ENCODE measurements around the gene PPP3CA. TPM values are rescaled to one million over a fixed set of nuclear protein-coding genes. Genes with fewer than 3 reads are reported as not detected.

PPP3CA gene
- total RNA-seq, 1 experiment from 2014 or later: 33.8 TPM

DNA sequence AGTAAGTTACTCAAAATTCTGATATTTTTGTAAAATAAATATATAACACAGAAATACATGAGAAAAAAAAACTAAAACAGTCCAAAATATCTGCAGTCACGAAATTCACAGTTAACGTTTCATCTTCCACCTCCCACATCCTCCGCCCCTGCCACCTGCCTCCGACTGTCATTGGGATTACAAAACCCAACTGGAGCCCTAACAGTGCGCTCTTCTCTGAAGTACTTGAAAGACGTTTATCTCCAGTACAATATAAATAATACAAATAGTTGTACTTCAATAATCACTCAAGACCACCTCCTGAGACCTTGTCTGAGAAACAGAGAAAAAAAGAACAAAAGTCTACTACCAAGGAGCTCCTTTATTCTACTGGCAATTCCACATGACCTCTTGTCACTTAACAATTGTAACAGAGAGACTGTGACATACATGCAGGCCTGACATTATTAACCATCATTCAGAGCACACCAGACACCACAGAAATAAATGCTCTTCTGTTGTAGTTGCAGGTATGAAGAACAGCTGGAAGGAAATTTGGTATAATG lies 280.6 kb downstream of the PPP3CA start:
- no peak for DNase-seq
- Histone ChIP-seq H3K4me3 (ENCODE audit: low read depth, low read length) (no peak overlapping the region), H3K9me3 (no peaks in the 10 kb centered on the region), H3K27me3 (replicated peaks; ENCODE audit: control insufficient read depth, insufficient read depth, low read length) (no peaks in the 10 kb centered on the region), H3K4me1 (peaks cover 8% of the 10 kb centered on the region), H3K36me3 (ENCODE audit: control insufficient read depth, insufficient read depth, low read length) (no peaks in the 10 kb centered on the region)
- H3K27ac Mint-ChIP-seq (ENCODE audit: unreplicated experiment): no peak overlapping the region
- H3K4me1 Mint-ChIP-seq (ENCODE audit: low read depth, unreplicated experiment): no peaks in the 10 kb centered on the region
- no peaks in the 10 kb centered on the region for H3K9me3 Mint-ChIP-seq (ENCODE audit: unreplicated experiment)
- TF ChIP-seq, protein P1, sequence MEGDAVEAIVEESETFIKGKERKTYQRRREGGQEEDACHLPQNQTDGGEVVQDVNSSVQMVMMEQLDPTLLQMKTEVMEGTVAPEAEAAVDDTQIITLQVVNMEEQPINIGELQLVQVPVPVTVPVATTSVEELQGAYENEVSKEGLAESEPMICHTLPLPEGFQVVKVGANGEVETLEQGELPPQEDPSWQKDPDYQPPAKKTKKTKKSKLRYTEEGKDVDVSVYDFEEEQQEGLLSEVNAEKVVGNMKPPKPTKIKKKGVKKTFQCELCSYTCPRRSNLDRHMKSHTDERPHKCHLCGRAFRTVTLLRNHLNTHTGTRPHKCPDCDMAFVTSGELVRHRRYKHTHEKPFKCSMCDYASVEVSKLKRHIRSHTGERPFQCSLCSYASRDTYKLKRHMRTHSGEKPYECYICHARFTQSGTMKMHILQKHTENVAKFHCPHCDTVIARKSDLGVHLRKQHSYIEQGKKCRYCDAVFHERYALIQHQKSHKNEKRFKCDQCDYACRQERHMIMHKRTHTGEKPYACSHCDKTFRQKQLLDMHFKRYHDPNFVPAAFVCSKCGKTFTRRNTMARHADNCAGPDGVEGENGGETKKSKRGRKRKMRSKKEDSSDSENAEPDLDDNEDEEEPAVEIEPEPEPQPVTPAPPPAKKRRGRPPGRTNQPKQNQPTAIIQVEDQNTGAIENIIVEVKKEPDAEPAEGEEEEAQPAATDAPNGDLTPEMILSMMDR (IDR thresholded peaks at IDR 0.05; ENCODE audit: insufficient read depth in 1 of 2, low read depth in 1 of 2, low read length in 1 of 2, severe bottlenecking in 1 of 2, unreplicated experiment in 1 of 2): no peak
- CTCF ChIA-PET: no interaction called here
- intact Hi-C loops (cut with micrococcal nuclease; ENCODE audit: unreplicated experiment): no loop called here
- H3K36me3 Mint-ChIP-seq (ENCODE audit: insufficient read depth, unreplicated experiment): no peaks in the 10 kb centered on the region
- BruUV-seq (replicated peaks): no TSS peak
- no peak overlapping the region for H3K4me3 Mint-ChIP-seq (ENCODE audit: unreplicated experiment)
- POLR2A ChIA-PET: no interaction called here
- H3K27me3 Mint-ChIP-seq (ENCODE audit: insufficient read depth, unreplicated experiment): no peaks in the 10 kb centered on the region

DNA sequence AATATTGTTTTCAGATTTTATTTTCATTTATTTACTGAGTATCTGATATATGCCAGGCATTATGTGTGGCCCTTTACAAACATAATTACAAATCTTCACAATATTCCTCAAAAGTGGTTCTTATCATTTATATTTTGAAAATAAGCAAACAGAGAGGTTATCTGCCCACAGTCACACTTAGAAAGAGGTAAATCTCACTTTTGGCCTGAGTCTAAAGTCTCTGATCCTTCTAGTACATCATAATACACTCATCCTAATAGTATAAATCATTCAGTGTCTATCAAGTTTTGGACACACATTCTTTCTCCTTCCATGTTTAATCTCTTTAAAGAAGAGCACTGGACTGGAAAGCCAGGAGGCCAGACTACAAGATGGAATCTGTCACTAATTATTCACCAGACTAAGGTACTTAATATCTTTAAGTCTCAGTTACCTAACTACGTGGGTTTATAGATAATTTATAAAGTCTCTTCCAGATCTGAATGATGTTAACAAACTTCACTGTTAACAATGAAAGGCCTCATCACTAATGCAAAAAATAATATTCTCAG lies 281.3 kb downstream of the PPP3CA start:
- H3K4me3 ChIP-seq (ENCODE audit: low read depth, low read length): no peak overlapping the region
- H3K36me3 ChIP-seq (ENCODE audit: control insufficient read depth, insufficient read depth, low read length): no peaks in the 10 kb centered on the region
- ChIA-PET POLR2A (no interaction called here), CTCF (no interaction called here)
- no peaks in the 10 kb centered on the region for H3K9me3 ChIP-seq
- Mint-ChIP-seq H3K9me3 (ENCODE audit: unreplicated experiment) (no peaks in the 10 kb centered on the region), H3K4me1 (ENCODE audit: low read depth, unreplicated experiment) (no peaks in the 10 kb centered on the region), H3K27me3 (ENCODE audit: insufficient read depth, unreplicated experiment) (no peaks in the 10 kb centered on the region), H3K27ac (ENCODE audit: unreplicated experiment) (no peak overlapping the region), H3K4me3 (ENCODE audit: unreplicated experiment) (no peak overlapping the region), H3K36me3 (ENCODE audit: insufficient read depth, unreplicated experiment) (no peaks in the 10 kb centered on the region)
- no peak for DNase-seq
- H3K4me1 ChIP-seq: peaks cover 2% of the 10 kb centered on the region
- intact Hi-C loops (cut with micrococcal nuclease; ENCODE audit: unreplicated experiment): no loop called here
- BruUV-seq (replicated peaks): no TSS peak
- TF ChIP-seq, protein P1 (IDR thresholded peaks at IDR 0.05; ENCODE audit: insufficient read depth in 1 of 2, low read depth in 1 of 2, low read length in 1 of 2, severe bottlenecking in 1 of 2, unreplicated experiment in 1 of 2): no peak
- no peaks in the 10 kb centered on the region for H3K27me3 ChIP-seq (replicated peaks; ENCODE audit: control insufficient read depth, insufficient read depth, low read length)

DNA sequence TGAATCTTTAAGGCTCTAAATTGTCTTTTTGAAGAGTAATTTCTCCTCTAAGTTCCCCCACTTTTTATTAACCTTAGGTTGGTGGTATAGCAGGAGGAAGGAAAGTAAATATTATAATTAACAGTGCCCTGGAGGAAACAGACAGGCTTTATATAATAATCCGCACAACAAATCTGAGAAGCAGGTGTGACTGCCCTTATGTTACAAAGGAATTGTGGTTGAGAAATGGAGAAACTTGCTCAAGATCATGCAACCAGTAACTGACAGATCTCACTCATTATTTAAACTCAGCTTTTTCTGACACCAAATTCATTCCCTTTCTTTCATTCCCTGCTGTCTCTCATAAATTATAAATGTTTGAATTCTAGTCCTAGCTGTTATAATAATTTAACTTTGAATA lies 282.0 kb downstream of the PPP3CA start:
- Histone ChIP-seq H3K27me3 (replicated peaks; ENCODE audit: control insufficient read depth, insufficient read depth, low read length) (no peaks in the 10 kb centered on the region), H3K4me1 (no peaks in the 10 kb centered on the region), H3K9me3 (no peaks in the 10 kb centered on the region), H3K36me3 (ENCODE audit: control insufficient read depth, insufficient read depth, low read length) (no peaks in the 10 kb centered on the region), H3K4me3 (ENCODE audit: low read depth, low read length) (no peak overlapping the region)
- no peak for DNase-seq
- no peaks in the 10 kb centered on the region for H3K27me3 Mint-ChIP-seq (ENCODE audit: insufficient read depth, unreplicated experiment)
- CTCF ChIA-PET: no interaction called here
- H3K27ac Mint-ChIP-seq (ENCODE audit: unreplicated experiment): no peak overlapping the region
- POLR2A ChIA-PET: no interaction called here
- intact Hi-C loops (cut with micrococcal nuclease; ENCODE audit: unreplicated experiment): no loop called here
- TF ChIP-seq, protein P1 (IDR thresholded peaks at IDR 0.05; ENCODE audit: insufficient read depth in 1 of 2, low read depth in 1 of 2, low read length in 1 of 2, severe bottlenecking in 1 of 2, unreplicated experiment in 1 of 2): no peak
- no TSS peak for BruUV-seq (replicated peaks)
- H3K4me3 Mint-ChIP-seq (ENCODE audit: unreplicated experiment): no peak overlapping the region
- H3K4me1 Mint-ChIP-seq (ENCODE audit: low read depth, unreplicated experiment): no peaks in the 10 kb centered on the region
- no peaks in the 10 kb centered on the region for H3K9me3 Mint-ChIP-seq (ENCODE audit: unreplicated experiment)
- no peaks in the 10 kb centered on the region for H3K36me3 Mint-ChIP-seq (ENCODE audit: insufficient read depth, unreplicated experiment)
